GM19397 (cell line): ENCODE results near the gene OR2K2.
"Not testable (repeated sequence)": the region's sequence is repeated elsewhere in the genome, so short reads cannot be mapped to it uniquely, and the experiment has no call there.

Source experiments
- ATAC-seq: cut with Tn5 transposase; IDR thresholded peaks from one replicate; pipeline ENCODE4 v1.9.1; 2021; ENCODE audit warnings: mild to moderate bottlenecking, moderate library complexity; ENCODE audit not compliant: unreplicated experiment

Gene OR2K2

GRCh38 chr9:111330124-111330523 is at the start of gene OR2K2:
Gene OR2K2 (minus strand): TSS chr9:111330224. CDS start chr9:111328433, 1,791 bp downstream.
- no peak for ATAC-seq

- no peak for ATAC-seq
Measured at GRCh38 chr9:111375817-111376564, 46.0 kb upstream of the OR2K2 start.

- no peak for ATAC-seq
Measured at GRCh38 chr9:111375062-111375461, 45.0 kb upstream of the OR2K2 start.

GRCh38 chr9:111372297-111372696 is 42.3 kb upstream of the OR2K2 start:
- no peak for ATAC-seq

- no peak for ATAC-seq
Measured at GRCh38 chr9:111366978-111367377, 37.0 kb upstream of the OR2K2 start.

GRCh38 chr9:111362526-111362925 is 32.5 kb upstream of the OR2K2 start:
- no peak for ATAC-seq

- ATAC-seq = no peak
Measured at GRCh38 chr9:111360881-111361280, 30.9 kb upstream of the OR2K2 start.

- no peak for ATAC-seq
Measured at GRCh38 chr9:111356481-111357244, 26.6 kb upstream of the OR2K2 start.

- ATAC-seq = no peak
Measured at GRCh38 chr9:111352545-111352944, 22.5 kb upstream of the OR2K2 start.

- no peak for ATAC-seq
Measured at GRCh38 chr9:111350556-111350955, 20.5 kb upstream of the OR2K2 start.

GRCh38 chr9:111349766-111350165 is 19.7 kb upstream of the OR2K2 start:
- ATAC-seq = no peak

GRCh38 chr9:111348821-111349271 is 18.8 kb upstream of the OR2K2 start:
- ATAC-seq = no peak

GRCh38 chr9:111334318-111334863 is 4.4 kb upstream of the OR2K2 start:
- ATAC-seq = not testable (repeated sequence)

GRCh38 chr9:111320631-111321030 is 9.4 kb downstream of the OR2K2 start:
- ATAC-seq = no peak

- ATAC-seq = no peak
Measured at GRCh38 chr9:111316796-111317195, 13.2 kb downstream of the OR2K2 start.

- ATAC-seq = no peak
Measured at GRCh38 chr9:111305914-111306313, 24.1 kb downstream of the OR2K2 start.

GRCh38 chr9:111304000-111304399 is 26.0 kb downstream of the OR2K2 start:
- ATAC-seq = not testable (repeated sequence)

GRCh38 chr9:111301195-111301594 is 28.8 kb downstream of the OR2K2 start:
- ATAC-seq = no peak

GRCh38 chr9:111300140-111300735 is 29.8 kb downstream of the OR2K2 start:
- ATAC-seq = no peak

GRCh38 chr9:111299599-111299966 is 30.4 kb downstream of the OR2K2 start:
- not testable (repeated sequence) for ATAC-seq
